OCI-LY1 (cell line): ENCODE results near the gene IL6R.

Experiments used
- H2AFZ ChIP-seq: fragments of 200-600 bp; sonication (generic), shearing (Covaris generic); 2 replicates; pipeline ENCODE4 v1.6.0; 2014; ENCODE audit warnings: antibody characterized with exemption, mild to moderate bottlenecking, low read length
- H3F3A ChIP-seq: fragments of 200-600 bp; sonication (generic), shearing (Covaris generic); 2 replicates; pipeline ENCODE4 v1.6.0; 2014; ENCODE audit warnings: mild to moderate bottlenecking, antibody characterized with exemption, low read length, moderate library complexity; ENCODE audit not compliant: insufficient read depth
- H3K27ac ChIP-seq: fragments of 200-600 bp; sonication (generic); 2 replicates; pipeline ENCODE4 v1.5.1; 2014; ENCODE audit warnings: low read length, mixed run types, mild to moderate bottlenecking, low read depth; ENCODE audit not compliant: poor library complexity, severe bottlenecking
- H3K27me3 ChIP-seq: fragments of 200-600 bp; sonication (generic); 2 replicates; pipeline ENCODE4 v1.6.0; 2014; ENCODE audit warnings: antibody characterized with exemption, mild to moderate bottlenecking, low read length, moderate library complexity; ENCODE audit not compliant: insufficient read depth
- H3K36me3 ChIP-seq: fragments of 200-600 bp; sonication (generic); 2 replicates; pipeline ENCODE4 v1.6.1; 2014; ENCODE audit warnings: mild to moderate bottlenecking, antibody characterized with exemption, low read length, moderate library complexity, mixed read lengths; ENCODE audit not compliant: insufficient read depth
- H3K4me1 ChIP-seq: fragments of 200-600 bp; sonication (generic); 2 replicates; pipeline ENCODE4 v1.5.1; 2014; ENCODE audit warnings: mild to moderate bottlenecking, low read length, moderate library complexity; ENCODE audit not compliant: insufficient read depth, severe bottlenecking
- H3K4me2 ChIP-seq: fragments of 200-600 bp; sonication (generic), shearing (Covaris generic); 2 replicates; pipeline ENCODE4 v1.6.1; 2014; ENCODE audit warnings: low read length
- H3K4me3 ChIP-seq: fragments of 200-600 bp; sonication (generic); 2 replicates; pipeline ENCODE4 v1.5.1; 2014; ENCODE audit warnings: low read length, low read depth, mild to moderate bottlenecking, mixed read lengths; ENCODE audit not compliant: poor library complexity, severe bottlenecking
- H3K79me2 ChIP-seq: fragments of 200-600 bp; shearing (Covaris generic); 2 replicates; pipeline ENCODE4 v1.6.1; 2016; ENCODE audit warnings: mixed run types, low read length, mixed read lengths; ENCODE audit not compliant: insufficient read depth
- H3K9ac ChIP-seq: fragments of 200-600 bp; sonication (generic), shearing (Covaris generic); 2 replicates; pipeline ENCODE4 v1.6.1; 2014; ENCODE audit warnings: mild to moderate bottlenecking, low read length, mixed read lengths
- H3K9me2 ChIP-seq: fragments of 200-600 bp; sonication (generic), shearing (Covaris generic); 2 replicates; pipeline ENCODE4 v1.6.1; 2014; ENCODE audit warnings: low read depth, mild to moderate bottlenecking, low read length, mixed read lengths
- H3K9me3 ChIP-seq: fragments of 200-600 bp; shearing (Covaris generic); 2 replicates; pipeline ENCODE4 v1.6.1; 2014; ENCODE audit warnings: low read length, mixed read lengths
- H4K20me1 ChIP-seq: fragments of 200-600 bp; sonication (generic), shearing (Covaris generic); 2 replicates; pipeline ENCODE4 v1.6.0; 2016; ENCODE audit warnings: mild to moderate bottlenecking, low read length; ENCODE audit not compliant: insufficient read depth
- CTCF ChIP-seq: fragments of 200-600 bp; sonication (generic), shearing (Covaris generic); IDR thresholded peaks from 2 replicates; pipeline ENCODE4 v1.5.1; 2017; ENCODE audit warnings: mild to moderate bottlenecking, antibody characterized with exemption, low read length, moderate library complexity, mixed read lengths
- EZH2 ChIP-seq: fragments of 200-600 bp; sonication (generic), shearing (Covaris generic); IDR thresholded peaks from 2 replicates; pipeline ENCODE4 v1.8.0; 2017; ENCODE audit warnings: borderline replicate concordance, mixed run types, mild to moderate bottlenecking, antibody characterized with exemption, low read length, moderate library complexity, mixed read lengths

Gene IL6R

DNA sequence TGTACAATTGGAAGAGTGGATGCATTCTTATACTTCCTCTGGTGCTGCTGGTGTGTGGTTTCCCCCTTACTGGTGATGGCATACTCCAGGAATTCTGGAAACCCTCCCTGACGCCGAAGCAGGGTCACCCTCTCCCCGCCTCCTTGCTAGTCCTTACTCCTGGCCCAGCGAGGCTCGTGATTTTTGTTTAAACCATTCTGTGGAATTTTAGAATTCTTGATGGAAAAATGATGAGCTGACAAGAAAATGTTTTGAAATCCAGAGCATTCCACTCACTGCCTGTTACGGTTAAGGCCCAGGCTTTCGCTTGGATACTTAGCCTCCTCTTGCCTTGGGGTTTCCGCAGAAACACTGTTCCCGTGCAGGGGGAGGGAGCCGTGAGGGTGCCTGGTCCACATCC lies 41.1 kb downstream of the IL6R start:
- TF ChIP-seq EZH2 (no peak), CTCF (no peak)
- H3K4me1 ChIP-seq = no peaks in the 10 kb centered on the region
- H3F3A ChIP-seq = no peaks in the 10 kb centered on the region
- H3K4me3 ChIP-seq = no peak overlapping the region
- H3K4me2 ChIP-seq = no peak overlapping the region
- H3K9ac ChIP-seq = no peak overlapping the region
- H3K79me2 ChIP-seq = no peaks in the 10 kb centered on the region
- no peaks in the 10 kb centered on the region for H3K27me3 ChIP-seq
- no peaks in the 10 kb centered on the region for H3K9me2 ChIP-seq
- H2AFZ ChIP-seq = no peak overlapping the region
- no peaks in the 10 kb centered on the region for H4K20me1 ChIP-seq
- no peaks in the 10 kb centered on the region for H3K9me3 ChIP-seq
- no peaks in the 10 kb centered on the region for H3K36me3 ChIP-seq
- no peak overlapping the region for H3K27ac ChIP-seq

- Histone ChIP-seq H3K27me3 (no peaks in the 10 kb centered on the region), H3K4me1 (no peaks in the 10 kb centered on the region), H3K9ac (no peak overlapping the region), H2AFZ (no peak overlapping the region), H3F3A (no peaks in the 10 kb centered on the region), H3K36me3 (no peaks in the 10 kb centered on the region), H3K27ac (no peak overlapping the region), H3K9me3 (no peaks in the 10 kb centered on the region), H4K20me1 (no peaks in the 10 kb centered on the region), H3K4me3 (no peak overlapping the region), H3K4me2 (no peak overlapping the region), H3K9me2 (no peaks in the 10 kb centered on the region), H3K79me2 (no peaks in the 10 kb centered on the region)
- no peak for TF ChIP-seq EZH2
- no peak for TF ChIP-seq CTCF
Measured at GRCh38 chr1:154446789-154447188, 41.6 kb downstream of the IL6R start.

GRCh38 chr1:154448331-154448811 lies 43.2 kb downstream of the IL6R start:
- Histone ChIP-seq H3K27ac (no peak overlapping the region), H3K4me3 (no peak overlapping the region), H3K9me3 (no peaks in the 10 kb centered on the region), H3K4me1 (no peaks in the 10 kb centered on the region), H3K27me3 (no peaks in the 10 kb centered on the region), H4K20me1 (no peaks in the 10 kb centered on the region), H3K9me2 (no peaks in the 10 kb centered on the region), H3K9ac (no peak overlapping the region), H3F3A (no peaks in the 10 kb centered on the region), H2AFZ (no peak overlapping the region), H3K79me2 (no peaks in the 10 kb centered on the region), H3K4me2 (no peak overlapping the region), H3K36me3 (no peaks in the 10 kb centered on the region)
- no peak for TF ChIP-seq CTCF
- TF ChIP-seq EZH2 = no peak
